GM12878 (cell line): ENCODE data around the gene ICA1. TPM values are rescaled to one million over a fixed set of nuclear protein-coding genes. Genes with fewer than 3 reads are reported as not detected.

Experiments
- ATAC-seq: fragments of 200-7000 bp; cut with Tn5 transposase; 3 replicates; pipeline ENCODE4 v1.9.1; 2020; ENCODE audit warnings: mild to moderate bottlenecking, moderate library complexity
- BruUV-seq: library from RNA; stranded (reverse); fragments of 400-500 nt; replicated peaks from 2 replicates; lab custom pipeline; 2021; lab: Mats Ljungman, UMichigan
- CTCF ChIA-PET: fragments of 300-600 bp; sonication (Branson Sonifier 250); formaldehyde crosslinking; extraction: SDS; loops from one replicate; lab custom pipeline; 2021; ENCODE audit warnings: inconsistent platforms; lab: Yijun Ruan, JAX
- POLR2A ChIA-PET: fragments of 350-600 bp; formaldehyde crosslinking; extraction: SDS; loops from one replicate; lab custom pipeline; 2021; ENCODE audit warnings: inconsistent platforms; lab: Charles Lee
- RAD21 ChIA-PET: fragments of 300-600 bp; sonication (Branson Sonifier 250); formaldehyde crosslinking; loops from one replicate; lab custom pipeline; 2023; ENCODE audit warnings: antibody characterized with exemption; ENCODE audit not compliant: unreplicated experiment; lab: Charles Lee
- SMC1A ChIA-PET: fragments of 300-600 bp; sonication (Branson Sonifier 250); formaldehyde crosslinking; loops from one replicate; lab custom pipeline; 2023; ENCODE audit not compliant: unreplicated experiment, uncharacterized antibody; lab: Charles Lee
- DNase-seq: peaks from one replicate; pipeline ENCODE4 v3.0.0-alpha.2; 2011; ENCODE audit warnings: low read depth, low spot score
- FAIRE-seq: peaks from 3 replicates; lab custom pipeline; 2011; peaks lifted over from hg19 to GRCh38; lab: Jason Lieb, UNC
- H2AFZ ChIP-seq: 2 replicates; pipeline ENCODE4 v1.6.0; 2011; ENCODE audit warnings: low read depth, low read length, control low read depth; ENCODE audit not compliant: control insufficient read depth
- H3K27ac ChIP-seq: 2 replicates; pipeline ENCODE4 v1.5.1; 2011; ENCODE audit warnings: control low read depth; ENCODE audit not compliant: control insufficient read depth, insufficient read depth
- H3K27me3 ChIP-seq, 2 experiments: replicated peaks in 1 of 2; 2 replicates each; pipeline versions ENCODE4 v1.6.0 to v1.6.1; 2011; ENCODE audit warnings: low read length in 1 of 2; ENCODE audit not compliant: control insufficient read depth in 2 of 2, insufficient read depth in 2 of 2
- H3K36me3 ChIP-seq, 2 experiments: 2 replicates each; pipeline ENCODE4 v1.5.1; 2011; ENCODE audit warnings: low read length in 1 of 2; ENCODE audit not compliant: control insufficient read depth in 2 of 2, insufficient read depth in 2 of 2
- H3K4me1 ChIP-seq: 2 replicates; pipeline ENCODE4 v1.6.1; 2011; ENCODE audit warnings: mild to moderate bottlenecking, low read length, moderate library complexity, mixed read lengths; ENCODE audit not compliant: control insufficient read depth, insufficient read depth
- H3K4me2 ChIP-seq: 2 replicates; pipeline ENCODE4 v1.6.0; 2011; ENCODE audit warnings: control low read depth; ENCODE audit not compliant: control insufficient read depth, insufficient read depth
- H3K4me3 ChIP-seq: fragments of 200-600 bp; sonication (generic); 2 replicates; pipeline ENCODE4 v1.5.1; 2016
- H3K79me2 ChIP-seq: 2 replicates; pipeline ENCODE4 v1.6.0; 2011; ENCODE audit warnings: low read length; ENCODE audit not compliant: control insufficient read depth, insufficient read depth
- H3K9ac ChIP-seq: 2 replicates; pipeline ENCODE4 v1.8.0; 2011; ENCODE audit warnings: low read length, control low read depth, mixed read lengths; ENCODE audit not compliant: control insufficient read depth, insufficient read depth
- H3K9me3 ChIP-seq: replicated peaks from 3 replicates; pipeline ENCODE4 v1.5.1; 2011; ENCODE audit warnings: mild to moderate bottlenecking, low read length; ENCODE audit not compliant: control insufficient read depth, insufficient read depth
- H4K20me1 ChIP-seq: 2 replicates; pipeline ENCODE4 v1.6.0; 2011; ENCODE audit not compliant: control insufficient read depth, insufficient read depth
- CHD1 ChIP-seq: IDR thresholded peaks from 2 replicates; pipeline ENCODE4 v1.6.1; 2012; ENCODE audit warnings: low read depth, low read length, improper control_type of control experiment
- SREBF2 ChIP-seq: IDR thresholded peaks from 2 replicates; pipeline ENCODE4 v1.6.1; 2012; ENCODE audit warnings: mild to moderate bottlenecking, low read length
- ZNF592 ChIP-seq: fragments of 450-650 bp; IDR thresholded peaks from 2 replicates; pipeline ENCODE4 v1.6.1; 2017; ENCODE audit warnings: mild to moderate bottlenecking, moderate library complexity
- ZNF687 ChIP-seq: fragments of 450-650 bp; IDR thresholded peaks from 2 replicates; pipeline ENCODE4 v1.6.1; 2017; ENCODE audit warnings: mild to moderate bottlenecking, moderate library complexity
- WGBS: methylation state at CpG from one replicate; pipeline ENCODE4 v1.1.6; 2016; ENCODE audit warnings: low lambda C conversion rate; ENCODE audit not compliant: insufficient replicate concordance, insufficient coverage; ENCODE audit errors: missing lambda C conversion rate; 5-methylcytosine and 5-hydroxymethylcytosine counted together
- in situ Hi-C: fragments of 300-500 bp; cut with MboI; formaldehyde crosslinking; loops from 9 replicates; pipeline ENCODE4 v1.14.3; 2018; ENCODE audit warnings: mixed read lengths
- intact Hi-C: fragments of 100-400 bp; cut with micrococcal nuclease; formaldehyde crosslinking; loops from one replicate; pipeline ENCODE4 v1.14.2; 2022; ENCODE audit not compliant: unreplicated experiment
- polyA plus RNA-seq, 11 experiments: library from polyadenylated mRNA; depleted of rRNA in 4 of 11; unstranded in 6 of 11; stranded (reverse) in 5 of 11; fragments of >200 nt; fragmentation: Nextera tagmentation in 4 of 11; fragmentation: Illumina TruSeq in 1 of 11; extraction: Ambion mirVana in 4 of 11; extraction: Trizol in 1 of 11; gene quantifications; 1 replicate in 1 of 11; 2 replicates in 10 of 11; pipeline versions ENCODE4 v1.2.1 to v1.2.3, GENCODE V29; 2011 to 2016; ENCODE audit warnings: inconsistent platforms in 2 of 11, missing spikeins in 2 of 11, low read depth in 1 of 11
- total RNA-seq, 4 experiments: library from RNA; depleted of rRNA in 3 of 4; stranded (reverse); fragments of >200 nt in 3 of 4; fragmentation: Illumina TruSeq in 1 of 4; extraction: Trizol in 1 of 4; gene quantifications; 2 replicates each; pipeline versions ENCODE4 v1.2.1 to v1.2.3, GENCODE V29; 2013 to 2021

The ICA1 gene
- total and polyA plus RNA-seq, 10 of the 15 experiments (the other 5 are each of a cell fraction or from before 2014, with no cell fraction given) = 1.3 to 35.1 (median 3.3) TPM

- DNase-seq = no peak
- Histone ChIP-seq H3K4me2 (peak overlapping the region; percentile 29; the same call in 1 of the 2 replicates), H3K79me2 (peaks cover 3% of the 10 kb centered on the region; the same call in 1 of the 2 replicates), H3K4me3 (no peak overlapping the region), H3K4me1 (peaks cover 63% of the 10 kb centered on the region), H3K9ac (peak overlapping the region; percentile 79), H3K27me3 (no peaks in the 10 kb centered on the region), H3K36me3 (no peaks in the 10 kb centered on the region), H2AFZ (no peak overlapping the region), H3K27ac (peak overlapping the region; percentile 94), H3K9me3 (peaks cover 4% of the 10 kb centered on the region; the same call in 1 of the 3 replicates), H4K20me1 (no peaks in the 10 kb centered on the region)
- in situ Hi-C loops (loop anchor here (25.0 kb wide), 1 partner anchor 1871 kb away; the partner anchor contains the start of gene CYTH3), intact Hi-C loops (loop anchor here (5.0 kb wide), 4 partner anchors 216 to 491 kb away; partner anchors contain the start of gene UMAD1)
- ATAC-seq = peak; percentile 44
- POLR2A ChIA-PET = interaction anchor here (0.7 to 7.7 kb wide), 12 partner anchors 10 to 275 kb away, joined by 3 to 133 read pairs (median 6); no protein-coding TSS in a partner anchor
- FAIRE-seq = no peak
- TF ChIP-seq ZNF687 (peak; percentile 79), CHD1 (no peak), SREBF2 (no peak), ZNF592 (peak; percentile 16; the same call in 1 of the 2 replicates)
- CTCF ChIA-PET = interaction anchor here (0.7 to 4.4 kb wide), 11 partner anchors 8 to 452 kb away, joined by 3 to 16 read pairs (median 4); no protein-coding TSS in a partner anchor
- RAD21 ChIA-PET = interaction anchor here (1.0 to 8.5 kb wide), 15 partner anchors 8 to 452 kb away, joined by 3 to 124 read pairs (median 9); partner anchors contain the start of genes GLCCI1 and RPA3
- WGBS = 50% methylated on average over 2 of the region's 2 CpGs
- SMC1A ChIA-PET = interaction anchor here (0.6 to 9.2 kb wide), 22 partner anchors 8 to 565 kb away, joined by 3 to 182 read pairs (median 7); partner anchors contain the start of gene GLCCI1
- BruUV-seq = no TSS peak
Measured at GRCh38 chr7:8133188-8133848, 128.6 kb downstream of the ICA1 start.
